Cortex of kidney (tissue), 1 donor: ENCODE results near the gene TSPAN19.
"Not testable (repeated sequence)": the region's sequence is repeated elsewhere in the genome, so short reads cannot be mapped to it uniquely, and the experiment has no call there.

Experiments
- DNase-seq: peaks from one replicate; lab custom pipeline; 2025; lab: John Stamatoyannopoulos, UW

The TSPAN19 gene

GRCh38 chr12:85036234-85036707 lies at the start of gene TSPAN19, which contains the start of gene LRRIQ1:
TSPAN19 (minus strand) TSS chr12:85036277; CDS start chr12:85029946, 6,331 bp downstream.
LRRIQ1 (plus strand) TSS chr12:85036351; CDS start chr12:85038177, 1,826 bp downstream.
- no peak for DNase-seq

- no peak for DNase-seq
Observed at GRCh38 chr12:85085066-85085465, 49.0 kb upstream of the TSPAN19 start.

- no peak for DNase-seq
Observed at GRCh38 chr12:85076688-85077430, 40.8 kb upstream of the TSPAN19 start.

- no peak for DNase-seq
Observed at GRCh38 chr12:85072826-85073225, 36.7 kb upstream of the TSPAN19 start.

GRCh38 chr12:85065837-85066482 lies 29.9 kb upstream of the TSPAN19 start:
- no peak for DNase-seq

- no peak for DNase-seq
Observed at GRCh38 chr12:85060916-85061315, 24.8 kb upstream of the TSPAN19 start.

- DNase-seq: no peak
Observed at GRCh38 chr12:85059594-85059993, 23.5 kb upstream of the TSPAN19 start.

GRCh38 chr12:85058339-85058738 lies 22.3 kb upstream of the TSPAN19 start:
- no peak for DNase-seq

GRCh38 chr12:85057370-85057963 lies 21.4 kb upstream of the TSPAN19 start:
- no peak for DNase-seq

GRCh38 chr12:85043829-85044228 lies 7.8 kb upstream of the TSPAN19 start:
- DNase-seq: no peak

GRCh38 chr12:85041395-85041794 lies 5.3 kb upstream of the TSPAN19 start:
- DNase-seq: no peak

- DNase-seq: no peak
Observed at GRCh38 chr12:85036733-85037132, 656 bp upstream of the TSPAN19 start.

- no peak for DNase-seq
Observed at GRCh38 chr12:85029456-85029855, 6.6 kb downstream of the TSPAN19 start.

GRCh38 chr12:85018098-85018497 lies 18.0 kb downstream of the TSPAN19 start:
- no peak for DNase-seq

- no peak for DNase-seq
Observed at GRCh38 chr12:85017618-85018017, 18.5 kb downstream of the TSPAN19 start.

GRCh38 chr12:85017133-85017532 lies 18.9 kb downstream of the TSPAN19 start:
- DNase-seq: no peak

GRCh38 chr12:85016413-85016812 lies 19.7 kb downstream of the TSPAN19 start:
- no peak for DNase-seq

GRCh38 chr12:85007836-85008235 lies 28.2 kb downstream of the TSPAN19 start:
- no peak for DNase-seq

- DNase-seq: no peak
Observed at GRCh38 chr12:85006206-85006605, 29.9 kb downstream of the TSPAN19 start.

GRCh38 chr12:85005615-85006014 lies 30.5 kb downstream of the TSPAN19 start:
- no peak for DNase-seq

- DNase-seq: not testable (repeated sequence)
Observed at GRCh38 chr12:85005047-85005446, 31.0 kb downstream of the TSPAN19 start.

- no peak for DNase-seq
Observed at GRCh38 chr12:85004204-85004603, 31.9 kb downstream of the TSPAN19 start.

- no peak for DNase-seq
Observed at GRCh38 chr12:85002778-85003296, 33.2 kb downstream of the TSPAN19 start.
